Measurements from ENCODE around the gene GNL2. TPM values are rescaled to one million over a fixed set of nuclear protein-coding genes. Genes with fewer than 3 reads are reported as not detected.

GNL2 gene
- total RNA-seq, 1 experiment from 2014 or later = 106 TPM

DNA sequence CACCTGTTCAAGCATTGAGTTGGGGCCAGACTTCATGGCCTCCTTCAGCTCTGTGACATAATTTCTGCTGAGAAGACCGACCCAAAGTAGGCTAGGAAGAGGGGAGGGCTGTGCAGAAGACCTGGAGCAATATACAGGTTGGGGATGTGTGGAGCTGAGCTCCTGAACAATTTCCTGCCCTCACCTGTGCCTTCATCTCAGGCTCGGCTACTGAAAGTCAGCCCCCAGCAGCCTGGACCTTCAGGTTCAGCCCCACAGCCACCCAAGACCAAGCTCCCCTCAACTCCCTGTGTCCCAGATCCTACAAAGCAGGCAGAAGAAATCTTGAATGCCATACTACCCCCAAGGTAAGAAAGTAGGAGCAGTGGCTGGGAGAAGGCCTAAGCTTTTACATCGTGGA, 38.3 kb downstream of the GNL2 start:
- H3K79me2 ChIP-seq (ENCODE audit: insufficient read depth, low read length) = no peaks in the 10 kb centered on the region; the same call in 1 of the 2 replicates
- TF ChIP-seq, protein P1, sequence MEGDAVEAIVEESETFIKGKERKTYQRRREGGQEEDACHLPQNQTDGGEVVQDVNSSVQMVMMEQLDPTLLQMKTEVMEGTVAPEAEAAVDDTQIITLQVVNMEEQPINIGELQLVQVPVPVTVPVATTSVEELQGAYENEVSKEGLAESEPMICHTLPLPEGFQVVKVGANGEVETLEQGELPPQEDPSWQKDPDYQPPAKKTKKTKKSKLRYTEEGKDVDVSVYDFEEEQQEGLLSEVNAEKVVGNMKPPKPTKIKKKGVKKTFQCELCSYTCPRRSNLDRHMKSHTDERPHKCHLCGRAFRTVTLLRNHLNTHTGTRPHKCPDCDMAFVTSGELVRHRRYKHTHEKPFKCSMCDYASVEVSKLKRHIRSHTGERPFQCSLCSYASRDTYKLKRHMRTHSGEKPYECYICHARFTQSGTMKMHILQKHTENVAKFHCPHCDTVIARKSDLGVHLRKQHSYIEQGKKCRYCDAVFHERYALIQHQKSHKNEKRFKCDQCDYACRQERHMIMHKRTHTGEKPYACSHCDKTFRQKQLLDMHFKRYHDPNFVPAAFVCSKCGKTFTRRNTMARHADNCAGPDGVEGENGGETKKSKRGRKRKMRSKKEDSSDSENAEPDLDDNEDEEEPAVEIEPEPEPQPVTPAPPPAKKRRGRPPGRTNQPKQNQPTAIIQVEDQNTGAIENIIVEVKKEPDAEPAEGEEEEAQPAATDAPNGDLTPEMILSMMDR (conservative IDR thresholded peaks at IDR 0.05) = no peak
- Mint-ChIP-seq H3K9me3 (peaks cover 5 to 6% of the 10 kb centered on the region in 2 experiments; a peak in 3 of 5 replicates), H3K4me3 (peak overlapping the region; percentile 81 to 86), H3K27ac (peak overlapping the region in 2 of 3 experiments; percentile 33 to 98; a peak in 3 of 7 replicates), H3K4me1 (peaks cover 27 to 30% of the 10 kb centered on the region in 2 experiments), H3K27me3 (ENCODE audit: low read depth) (peaks cover 4% of the 10 kb centered on the region), H3K36me3 (ENCODE audit: insufficient read depth in 1 of 3, low read depth in 3 of 3) (peaks cover 4 to 17% (median 12%) of the 10 kb centered on the region in 3 experiments; a peak in 5 of 7 replicates)
- H3K79me1 ChIP-seq (ENCODE audit: insufficient read depth, low read depth, low read length, poor library complexity, severe bottlenecking) = no peaks in the 10 kb centered on the region
- H2BK5ac ChIP-seq (ENCODE audit: insufficient read length, low read length) = no peak overlapping the region
- no peak overlapping the region for H4K8ac ChIP-seq (replicated peaks; ENCODE audit: insufficient read length, low read depth, low read length)
- H4K91ac ChIP-seq (ENCODE audit: insufficient read length, low read depth, low read length) = peak overlapping the region; percentile 12
- no peak overlapping the region for H3K27ac ChIP-seq (ENCODE audit: insufficient read length, low read depth, low read length)
- no peak overlapping the region for H3K23ac ChIP-seq (ENCODE audit: insufficient read length, low read depth, low read length)
- H3K9ac ChIP-seq (ENCODE audit: extremely low read depth, insufficient read length, low read length) = no peak overlapping the region
- peaks cover 12% of the 10 kb centered on the region for H3K23me2 ChIP-seq (ENCODE audit: insufficient read length, low read depth, low read length, poor library complexity, severe bottlenecking)
- no peak overlapping the region for H2AK5ac ChIP-seq (ENCODE audit: insufficient read length, low read length)
- no peak overlapping the region for H4K5ac ChIP-seq (ENCODE audit: insufficient read length, low read depth, low read length)
- H3K4ac ChIP-seq (ENCODE audit: low read depth, low read length) = no peak overlapping the region; the same call in 1 of the 2 replicates
- H2BK12ac ChIP-seq (ENCODE audit: insufficient read length, low read depth, low read length) = peak overlapping the region; percentile 18
- H2BK20ac ChIP-seq (ENCODE audit: low read depth, low read length, poor library complexity, severe bottlenecking) = no peak overlapping the region
- peak overlapping the region; percentile 71 for H3K18ac ChIP-seq (ENCODE audit: insufficient read length, low read depth, low read length)
- no peaks in the 10 kb centered on the region for H3K9me3 ChIP-seq (ENCODE audit: control insufficient read depth, low read depth, low read length)
- no peak overlapping the region for H3K56ac ChIP-seq (ENCODE audit: insufficient read length, low read depth, low read length)
- WGBS (ENCODE audit: extremely low coverage, insufficient read length, low lambda C conversion rate) = no CpG with 5 or more reads among the region's 3 CpGs
- no peak for DNase-seq
- H3K4me1 ChIP-seq (ENCODE audit: insufficient read depth, low read length) = no peaks in the 10 kb centered on the region
- H4K20me1 ChIP-seq (ENCODE audit: control insufficient read depth, insufficient read depth, insufficient read length) = no peaks in the 10 kb centered on the region
- no peak overlapping the region for H2AFZ ChIP-seq (ENCODE audit: low read length)
- H3T11ph ChIP-seq (ENCODE audit: low read length) = peak overlapping the region; percentile 82
- peak overlapping the region; percentile 92; the same call in 1 of the 2 replicates for H3K14ac ChIP-seq (ENCODE audit: insufficient read depth, low read length)
- H2BK120ac ChIP-seq (ENCODE audit: low read depth, low read length, poor library complexity, severe bottlenecking) = peak overlapping the region; percentile 89
- no peak overlapping the region for H2BK15ac ChIP-seq (ENCODE audit: low read depth, low read length)
- peak overlapping the region; percentile 60 for H3K4me2 ChIP-seq (ENCODE audit: insufficient read depth, insufficient read length, low read length)
- H3K27me3 ChIP-seq (ENCODE audit: insufficient read depth, low read length) = no peaks in the 10 kb centered on the region

All from H9 (cell line).